CD4-positive, alpha-beta T cell treated with Interleukin-6 at 100 ng/mL for 8 hours (primary cell): ENCODE measurements around the gene FOXP4.
A peak's percentile ranks its signal among the peaks of the same experiment; 100 is the strongest.

Source experiments
- DNase-seq: peaks from one replicate; pipeline ENCODE4 v3.0.0-alpha.2; 2020; ENCODE audit warnings: mixed read lengths, low spot score

Gene FOXP4

GRCh38 chr6:41585605-41586004 is 39.4 kb downstream of the FOXP4 start:
- no peak for DNase-seq

- DNase-seq = no peak
Observed at GRCh38 chr6:41586252-41587007, 40.2 kb downstream of the FOXP4 start.

GRCh38 chr6:41587131-41587879 is 41.1 kb downstream of the FOXP4 start:
- no peak for DNase-seq

- no peak for DNase-seq
Observed at GRCh38 chr6:41588111-41588510, 41.9 kb downstream of the FOXP4 start.

- no peak for DNase-seq
Observed at GRCh38 chr6:41589223-41589622, 43.0 kb downstream of the FOXP4 start.

- DNase-seq = no peak
Observed at GRCh38 chr6:41589636-41590622, 43.7 kb downstream of the FOXP4 start.

GRCh38 chr6:41591122-41591521 is 44.9 kb downstream of the FOXP4 start:
- no peak for DNase-seq

GRCh38 chr6:41591859-41592502 is 45.8 kb downstream of the FOXP4 start:
- peak; percentile 66 for DNase-seq

GRCh38 chr6:41593406-41593805 is 47.2 kb downstream of the FOXP4 start:
- no peak for DNase-seq

GRCh38 chr6:41593839-41594238 is 47.7 kb downstream of the FOXP4 start:
- no peak for DNase-seq

GRCh38 chr6:41594326-41594725 is 48.1 kb downstream of the FOXP4 start:
- no peak for DNase-seq

GRCh38 chr6:41594766-41595165 is 48.6 kb downstream of the FOXP4 start:
- DNase-seq = no peak

GRCh38 chr6:41595166-41595565 is 49.0 kb downstream of the FOXP4 start:
- no peak for DNase-seq

GRCh38 chr6:41596096-41596685 is 50.0 kb downstream of the FOXP4 start:
- DNase-seq = no peak

- no peak for DNase-seq
Observed at GRCh38 chr6:41596807-41597206, 50.6 kb downstream of the FOXP4 start.

GRCh38 chr6:41597246-41598000 is 51.2 kb downstream of the FOXP4 start:
- no peak for DNase-seq

- no peak for DNase-seq
Observed at GRCh38 chr6:41598670-41599014, 52.5 kb downstream of the FOXP4 start.

- DNase-seq = no peak
Observed at GRCh38 chr6:41599015-41599851, 53.1 kb downstream of the FOXP4 start.

- DNase-seq = no peak
Observed at GRCh38 chr6:41599852-41600445, 53.8 kb downstream of the FOXP4 start.
